HepG2 (cell line): ENCODE measurements around the gene RABGAP1L. TPM values are rescaled to one million over a fixed set of nuclear protein-coding genes. Genes with fewer than 3 reads are reported as not detected.
A peak's percentile ranks its signal among the peaks of the same experiment; 100 is the strongest.

ENCODE experiments used
- EP300 ChIP-seq, 3 experiments: sonication (generic) in 1 of 3; formaldehyde crosslinking in 1 of 3; IDR thresholded peaks; 2 replicates each; pipeline versions ENCODE4 v1.5.1 to v1.6.1; 2011 to 2020; ENCODE audit warnings: low read depth in 2 of 3, low read length in 2 of 3, borderline replicate concordance in 1 of 3, improper control_type of control experiment in 1 of 3, mild to moderate bottlenecking in 1 of 3, missing genetic modification reagents in 1 of 3, moderate library complexity in 1 of 3
- HCFC1 ChIP-seq: fragments of 150-350 bp; IDR thresholded peaks from 2 replicates; pipeline ENCODE4 v1.6.1; 2014; ENCODE audit warnings: low read depth, low read length
- HNRNPK ChIP-seq: fragments of 200-400 bp; formaldehyde crosslinking; IDR thresholded peaks from 2 replicates; pipeline ENCODE4 v1.6.1; 2018; ENCODE audit warnings: low read length, low read depth, moderate library complexity, mild to moderate bottlenecking; ENCODE audit not compliant: poor library complexity, severe bottlenecking
- JUND ChIP-seq: sonication (generic); formaldehyde crosslinking; IDR thresholded peaks from 2 replicates; pipeline ENCODE4 v1.8.0; 2022; ENCODE audit warnings: mild to moderate bottlenecking, missing genetic modification reagents
- NFYB ChIP-seq: sonication (generic); formaldehyde crosslinking; IDR thresholded peaks from 2 replicates; pipeline ENCODE4 v1.4.0; 2020; ENCODE audit warnings: missing genetic modification reagents
- RAD51 ChIP-seq: fragments of 450-650 bp; IDR thresholded peaks from 2 replicates; pipeline ENCODE4 v1.6.1; 2016; ENCODE audit warnings: borderline replicate concordance
- REL ChIP-seq: sonication (generic); formaldehyde crosslinking; conservative IDR thresholded peaks from 2 replicates; pipeline ENCODE4 v1.8.0; 2022; ENCODE audit warnings: mild to moderate bottlenecking, missing genetic modification reagents, moderate library complexity
- STAG1 ChIP-seq: sonication (generic); formaldehyde crosslinking; IDR thresholded peaks from 2 replicates; pipeline ENCODE4 v1.4.0; 2020; ENCODE audit warnings: missing genetic modification reagents
- ZC3H13 ChIP-seq: sonication (generic); formaldehyde crosslinking; IDR thresholded peaks from 2 replicates; pipeline ENCODE4 v1.8.1; 2023; ENCODE audit warnings: mild to moderate bottlenecking, missing genetic modification reagents, moderate library complexity
- ZNF256 ChIP-seq: sonication (generic); formaldehyde crosslinking; conservative IDR thresholded peaks from 2 replicates; pipeline ENCODE4 v1.4.0; 2020; ENCODE audit warnings: missing genetic modification reagents
- ZNF292 ChIP-seq: sonication (generic); formaldehyde crosslinking; IDR thresholded peaks from 2 replicates; pipeline ENCODE4 v1.8.1; 2022; ENCODE audit warnings: mild to moderate bottlenecking, low read depth, missing genetic modification reagents, borderline replicate concordance
- polyA plus RNA-seq, 8 experiments: library from polyadenylated mRNA; depleted of rRNA in 3 of 8; stranded (reverse) in 7 of 8; unstranded in 1 of 8; fragments of >200 nt; fragmentation: Illumina TruSeq in 4 of 8; extraction: Trizol in 4 of 8; gene quantifications; 2 replicates each; pipeline versions ENCODE4 v1.2.1 to v1.2.3, GENCODE V29; 2011 to 2016; ENCODE audit warnings: low read depth in 4 of 8, missing spikeins in 1 of 8, mixed read lengths in 1 of 8; ENCODE audit not compliant: insufficient read depth in 1 of 8
- total RNA-seq, 5 experiments: library from RNA; depleted of rRNA; stranded (reverse); fragments of >200 nt; fragmentation: Illumina TruSeq; extraction: Trizol; gene quantifications; 2 replicates each; pipeline ENCODE4 v1.2.3, GENCODE V29; 2016; ENCODE audit warnings: low read depth in 1 of 5
- TF ChIP-seq, protein P1 (sequence below): sonication (generic); formaldehyde crosslinking; IDR thresholded peaks from 2 replicates; pipeline ENCODE4 v1.5.0; 2020; ENCODE audit warnings: mild to moderate bottlenecking, missing genetic modification reagents
- TF ChIP-seq, protein P2 (sequence below): sonication (generic); formaldehyde crosslinking; IDR thresholded peaks from 2 replicates; pipeline ENCODE4 v1.5.0; 2020; ENCODE audit warnings: missing genetic modification reagents
- TF ChIP-seq, protein P3 (sequence below): IDR thresholded peaks from 2 replicates; pipeline ENCODE4 v1.6.1; 2012; ENCODE audit warnings: low read depth, low read length, improper control_type of control experiment
- TF ChIP-seq, protein P4 (sequence below): sonication (generic); formaldehyde crosslinking; IDR thresholded peaks from 2 replicates; pipeline ENCODE4 v1.5.0; 2020; ENCODE audit warnings: missing genetic modification reagents
- TF ChIP-seq, protein P5 (sequence below): sonication (generic); formaldehyde crosslinking; IDR thresholded peaks from 2 replicates; pipeline ENCODE4 v1.4.0; 2020; ENCODE audit warnings: mild to moderate bottlenecking, missing genetic modification reagents
- TF ChIP-seq, protein P6 (sequence below): sonication (generic); formaldehyde crosslinking; IDR thresholded peaks from 2 replicates; pipeline ENCODE4 v1.8.1; 2023; ENCODE audit warnings: missing genetic modification reagents, mild to moderate bottlenecking, borderline replicate concordance
- TF ChIP-seq, protein P7 (sequence below): sonication (generic); formaldehyde crosslinking; IDR thresholded peaks from 2 replicates; pipeline ENCODE4 v1.8.0; 2022; ENCODE audit warnings: mild to moderate bottlenecking, missing genetic modification reagents, moderate library complexity

The RABGAP1L gene
- total and polyA plus RNA-seq, 2 of the 13 experiments (the other 11 are each of a cell fraction or from before 2014, with no cell fraction given) = 7.9 to 22.6 TPM

DNA sequence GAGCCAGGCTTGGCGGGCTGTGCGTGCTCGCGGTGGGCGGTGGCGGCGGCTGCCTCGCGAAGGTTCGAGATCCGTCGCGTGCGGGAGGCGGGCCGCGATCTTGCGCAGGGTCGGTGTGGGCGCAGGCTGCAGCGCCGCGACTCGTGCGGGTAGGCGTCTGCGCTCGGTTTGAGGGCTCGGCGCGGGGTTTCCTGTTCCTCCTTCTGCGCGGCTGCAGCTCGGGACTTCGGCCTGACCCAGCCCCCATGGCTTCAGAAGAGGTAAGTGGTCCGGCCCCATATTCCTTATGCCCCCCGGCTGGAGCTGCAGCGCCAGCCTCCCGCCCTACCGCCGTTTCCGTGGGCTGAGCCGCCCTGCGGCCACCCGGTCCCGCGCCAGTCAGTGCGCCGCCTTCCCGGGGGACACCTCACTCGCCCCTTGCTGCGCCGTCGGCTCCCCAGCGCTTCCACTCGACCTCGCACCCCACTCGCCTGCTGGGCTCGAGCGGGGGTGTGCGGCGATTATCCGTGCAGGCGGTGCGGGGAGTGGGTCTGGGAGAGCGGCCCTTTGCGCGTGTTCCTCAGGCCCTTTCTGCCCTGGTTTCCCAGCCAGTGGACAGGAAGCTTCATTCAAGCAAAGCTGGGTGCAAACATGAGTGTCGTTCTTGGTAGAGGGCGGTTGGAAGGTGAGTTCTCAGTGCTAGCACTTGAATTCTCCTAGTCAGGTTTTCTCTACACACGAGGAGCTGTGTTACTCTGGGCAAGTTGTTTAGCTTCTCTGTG, 840.8 kb downstream of the RABGAP1L start, which contains the start of gene CACYBP (continued):
- TF ChIP-seq, protein P1, sequence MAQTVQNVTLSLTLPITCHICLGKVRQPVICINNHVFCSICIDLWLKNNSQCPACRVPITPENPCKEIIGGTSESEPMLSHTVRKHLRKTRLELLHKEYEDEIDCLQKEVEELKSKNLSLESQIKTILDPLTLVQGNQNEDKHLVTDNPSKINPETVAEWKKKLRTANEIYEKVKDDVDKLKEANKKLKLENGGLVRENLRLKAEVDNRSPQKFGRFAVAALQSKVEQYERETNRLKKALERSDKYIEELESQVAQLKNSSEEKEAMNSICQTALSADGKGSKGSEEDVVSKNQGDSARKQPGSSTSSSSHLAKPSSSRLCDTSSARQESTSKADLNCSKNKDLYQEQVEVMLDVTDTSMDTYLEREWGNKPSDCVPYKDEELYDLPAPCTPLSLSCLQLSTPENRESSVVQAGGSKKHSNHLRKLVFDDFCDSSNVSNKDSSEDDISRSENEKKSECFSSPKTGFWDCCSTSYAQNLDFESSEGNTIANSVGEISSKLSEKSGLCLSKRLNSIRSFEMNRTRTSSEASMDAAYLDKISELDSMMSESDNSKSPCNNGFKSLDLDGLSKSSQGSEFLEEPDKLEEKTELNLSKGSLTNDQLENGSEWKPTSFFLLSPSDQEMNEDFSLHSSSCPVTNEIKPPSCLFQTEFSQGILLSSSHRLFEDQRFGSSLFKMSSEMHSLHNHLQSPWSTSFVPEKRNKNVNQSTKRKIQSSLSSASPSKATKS (CRISPR knock-in tag) = no peak
- TF ChIP-seq, protein P2, sequence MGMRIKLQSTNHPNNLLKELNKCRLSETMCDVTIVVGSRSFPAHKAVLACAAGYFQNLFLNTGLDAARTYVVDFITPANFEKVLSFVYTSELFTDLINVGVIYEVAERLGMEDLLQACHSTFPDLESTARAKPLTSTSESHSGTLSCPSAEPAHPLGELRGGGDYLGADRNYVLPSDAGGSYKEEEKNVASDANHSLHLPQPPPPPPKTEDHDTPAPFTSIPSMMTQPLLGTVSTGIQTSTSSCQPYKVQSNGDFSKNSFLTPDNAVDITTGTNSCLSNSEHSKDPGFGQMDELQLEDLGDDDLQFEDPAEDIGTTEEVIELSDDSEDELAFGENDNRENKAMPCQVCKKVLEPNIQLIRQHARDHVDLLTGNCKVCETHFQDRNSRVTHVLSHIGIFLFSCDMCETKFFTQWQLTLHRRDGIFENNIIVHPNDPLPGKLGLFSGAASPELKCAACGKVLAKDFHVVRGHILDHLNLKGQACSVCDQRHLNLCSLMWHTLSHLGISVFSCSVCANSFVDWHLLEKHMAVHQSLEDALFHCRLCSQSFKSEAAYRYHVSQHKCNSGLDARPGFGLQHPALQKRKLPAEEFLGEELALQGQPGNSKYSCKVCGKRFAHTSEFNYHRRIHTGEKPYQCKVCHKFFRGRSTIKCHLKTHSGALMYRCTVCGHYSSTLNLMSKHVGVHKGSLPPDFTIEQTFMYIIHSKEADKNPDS (CRISPR knock-in tag) = no peak
- TF ChIP-seq JUND (0 out of 2 replicates have a peak, but pooled peaks have one; percentile 26), EP300 (IDR thresholded peaks at IDR 0.05; ENCODE audit: low read depth in 2 of 2, low read length in 2 of 2) (peak in 1 of 2 experiments; percentile 36; a peak in 1 of 4 replicates), EP300 (CRISPR knock-in tag; IDR thresholded peaks at IDR 0.05; ENCODE audit: borderline replicate concordance) (0 out of 2 replicates have a peak, but pooled peaks have one; percentile 18), HNRNPK (peak; percentile 57), HCFC1 (no peak), REL (peak; percentile 99), NFYB (CRISPR knock-in tag) (peak; percentile 8; the same call in 1 of the 2 replicates), ZNF292 (CRISPR knock-in tag) (no peak), ZNF256 (peak; percentile 69), RAD51 (no peak), STAG1 (CRISPR knock-in tag) (no peak), ZC3H13 (CRISPR knock-in tag) (peak; percentile 88; the same call in 1 of the 2 replicates)
- TF ChIP-seq, protein P3, sequence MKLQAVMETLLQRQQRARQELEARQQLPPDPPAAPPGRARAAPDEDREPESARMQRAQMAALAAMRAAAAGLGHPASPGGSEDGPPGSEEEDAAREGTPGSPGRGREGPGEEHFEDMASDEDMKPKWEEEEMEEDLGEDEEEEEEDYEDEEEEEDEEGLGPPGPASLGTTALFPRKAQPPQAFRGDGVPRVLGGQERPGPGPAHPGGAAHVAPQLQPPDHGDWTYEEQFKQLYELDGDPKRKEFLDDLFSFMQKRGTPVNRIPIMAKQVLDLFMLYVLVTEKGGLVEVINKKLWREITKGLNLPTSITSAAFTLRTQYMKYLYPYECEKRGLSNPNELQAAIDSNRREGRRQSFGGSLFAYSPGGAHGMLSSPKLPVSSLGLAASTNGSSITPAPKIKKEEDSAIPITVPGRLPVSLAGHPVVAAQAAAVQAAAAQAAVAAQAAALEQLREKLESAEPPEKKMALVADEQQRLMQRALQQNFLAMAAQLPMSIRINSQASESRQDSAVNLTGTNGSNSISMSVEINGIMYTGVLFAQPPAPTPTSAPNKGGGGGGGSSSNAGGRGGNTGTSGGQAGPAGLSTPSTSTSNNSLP = no peak
- TF ChIP-seq, protein P4, sequence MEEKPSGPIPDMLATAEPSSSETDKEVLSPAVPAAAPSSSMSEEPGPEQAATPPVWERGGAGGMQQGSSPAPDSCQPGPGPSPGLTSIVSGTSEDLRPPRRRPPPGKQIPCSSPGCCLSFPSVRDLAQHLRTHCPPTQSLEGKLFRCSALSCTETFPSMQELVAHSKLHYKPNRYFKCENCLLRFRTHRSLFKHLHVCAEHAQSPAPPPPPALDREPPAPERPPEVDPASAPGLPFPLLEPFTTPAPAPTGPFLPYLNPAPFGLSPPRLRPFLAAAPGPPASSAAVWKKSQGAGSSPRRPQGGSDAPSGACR (CRISPR knock-in tag) = peak; percentile 78
- TF ChIP-seq, protein P5, sequence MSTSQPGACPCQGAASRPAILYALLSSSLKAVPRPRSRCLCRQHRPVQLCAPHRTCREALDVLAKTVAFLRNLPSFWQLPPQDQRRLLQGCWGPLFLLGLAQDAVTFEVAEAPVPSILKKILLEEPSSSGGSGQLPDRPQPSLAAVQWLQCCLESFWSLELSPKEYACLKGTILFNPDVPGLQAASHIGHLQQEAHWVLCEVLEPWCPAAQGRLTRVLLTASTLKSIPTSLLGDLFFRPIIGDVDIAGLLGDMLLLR (CRISPR knock-in tag) = peak; percentile 36; the same call in 1 of the 2 replicates
- TF ChIP-seq, protein P6, sequence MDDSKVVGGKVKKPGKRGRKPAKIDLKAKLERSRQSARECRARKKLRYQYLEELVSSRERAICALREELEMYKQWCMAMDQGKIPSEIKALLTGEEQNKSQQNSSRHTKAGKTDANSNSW (CRISPR knock-in tag) = peak; percentile 60; the same call in 1 of the 2 replicates
- TF ChIP-seq, protein P7, sequence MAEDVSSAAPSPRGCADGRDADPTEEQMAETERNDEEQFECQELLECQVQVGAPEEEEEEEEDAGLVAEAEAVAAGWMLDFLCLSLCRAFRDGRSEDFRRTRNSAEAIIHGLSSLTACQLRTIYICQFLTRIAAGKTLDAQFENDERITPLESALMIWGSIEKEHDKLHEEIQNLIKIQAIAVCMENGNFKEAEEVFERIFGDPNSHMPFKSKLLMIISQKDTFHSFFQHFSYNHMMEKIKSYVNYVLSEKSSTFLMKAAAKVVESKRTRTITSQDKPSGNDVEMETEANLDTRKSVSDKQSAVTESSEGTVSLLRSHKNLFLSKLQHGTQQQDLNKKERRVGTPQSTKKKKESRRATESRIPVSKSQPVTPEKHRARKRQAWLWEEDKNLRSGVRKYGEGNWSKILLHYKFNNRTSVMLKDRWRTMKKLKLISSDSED (CRISPR knock-in tag) = peak; percentile 51; the same call in 1 of the 2 replicates
